SK-MEL-5 (cell line): Measurements from ENCODE around the gene IKZF2. TPM values are rescaled to one million over a fixed set of nuclear protein-coding genes. Genes with fewer than 3 reads are reported as not detected.

Source experiments
- DNase-seq: peaks from one replicate; pipeline ENCODE4 v3.0.0-alpha.2; 2016; ENCODE audit warnings: low read depth, low spot score
- in situ Hi-C: cut with HindIII; loops from 2 replicates; pipeline ENCODE4 v1.10.0; 2016; ENCODE audit warnings: low sequenced_read_pairs, high pct_unique_total_duplicates, low pct_unique_long_range_greater_than_20kb
- polyA plus RNA-seq, 2 experiments: library from polyadenylated mRNA; depleted of rRNA; stranded (reverse); fragments of >200 nt; gene quantifications; 2 replicates each; pipeline ENCODE4 v1.2.3, GENCODE V29; 2015
- total RNA-seq: library from RNA; depleted of rRNA; stranded (reverse); fragments of >200 nt; shearing (Covaris generic); gene quantifications from 2 replicates; pipeline ENCODE4 v1.2.3, GENCODE V29; 2014; rRNA removed

IKZF2 gene
- 0.32 and 0.79 TPM in 2 replicates for total RNA-seq
- 0.08 and 0.11 TPM in 2 replicates for polyA plus RNA-seq (2015; cell fraction: cytosol; rRNA removed)
- 0.53 and 1.7 TPM in 2 replicates for polyA plus RNA-seq (2015; cell fraction: nucleus; rRNA removed)

- DNase-seq, result peak; percentile 74
- in situ Hi-C loops, result no loop called here
Observed at GRCh38 chr2:213151437-213152064, at the start of gene IKZF2. TSS of gene IKZF2 (minus strand) at chr2:213151612. CDS start at chr2:213148629, 2,983 bp downstream.

DNA sequence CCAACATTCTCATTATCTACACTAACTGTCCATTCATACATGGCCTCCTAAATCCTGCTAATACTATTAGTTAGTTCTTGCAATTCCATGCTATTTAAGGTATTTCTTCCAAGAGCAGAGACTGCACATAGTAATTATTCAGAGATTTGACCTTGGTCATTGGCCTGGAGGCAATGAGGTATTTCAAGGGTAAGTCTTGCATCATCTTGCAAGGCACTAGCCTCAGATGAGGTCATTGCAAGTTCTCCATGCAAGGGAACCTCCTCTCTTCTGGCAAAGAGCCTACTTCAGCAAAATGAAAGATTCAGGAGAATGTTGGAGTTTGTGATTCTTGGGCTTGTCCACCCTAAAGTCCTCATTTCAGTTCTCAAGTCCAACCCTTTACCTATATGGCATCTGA, 48.5 kb upstream of the IKZF2 start:
- no peak for DNase-seq
- in situ Hi-C loops, result no loop called here

GRCh38 chr2:213189001-213189899, 37.8 kb upstream of the IKZF2 start:
- peak; percentile 13 for DNase-seq
- in situ Hi-C loops, result no loop called here

DNA sequence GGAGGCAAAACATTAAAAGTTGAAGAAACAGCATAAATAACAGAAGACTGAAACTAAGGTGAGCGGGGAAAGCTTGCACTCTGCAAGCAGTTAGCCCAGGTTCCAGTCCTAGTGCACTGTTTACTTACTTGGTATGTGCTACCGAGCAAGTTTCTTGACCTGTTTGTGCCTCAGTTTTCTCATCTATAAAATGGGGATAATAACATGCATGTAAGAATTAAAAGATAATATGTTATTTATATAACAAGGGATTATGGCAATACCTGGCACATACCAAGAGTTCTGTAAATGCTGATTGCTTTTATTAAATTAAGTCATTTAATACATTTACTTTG, 37.1 kb upstream of the IKZF2 start:
- DNase-seq, result no peak
- in situ Hi-C loops, result no loop called here

- in situ Hi-C loops, result no loop called here
- no peak for DNase-seq
Observed at GRCh38 chr2:213187833-213188532, 36.6 kb upstream of the IKZF2 start.

- in situ Hi-C loops, result no loop called here
Observed at GRCh38 chr2:213187386-213187785, 36.0 kb upstream of the IKZF2 start.

GRCh38 chr2:213185147-213185822, 33.9 kb upstream of the IKZF2 start:
- in situ Hi-C loops, result no loop called here
- no peak for DNase-seq

More at GRCh38 chr2:213187386-213187785, 36.0 kb upstream of the IKZF2 start:
- DNase-seq, result no peak

DNA sequence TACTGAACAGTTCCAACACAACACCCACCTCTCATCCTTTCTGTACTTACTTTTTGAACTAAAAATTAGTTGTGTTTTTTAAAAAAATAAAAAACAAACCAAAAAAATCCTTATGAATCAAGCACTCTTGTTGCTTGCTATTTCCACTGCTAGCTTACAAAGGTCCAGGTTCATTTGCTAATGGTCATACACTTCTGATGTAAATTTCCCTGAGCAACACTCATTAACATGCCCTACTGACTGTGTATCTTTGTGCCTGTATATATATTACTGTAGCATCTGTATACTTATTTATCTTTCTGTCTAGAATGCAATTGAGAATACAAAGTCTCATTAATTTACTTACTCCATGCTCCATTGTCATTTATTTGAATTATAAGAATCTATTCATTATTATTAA, 30.3 kb upstream of the IKZF2 start:
- in situ Hi-C loops, result no loop called here
- no peak for DNase-seq

GRCh38 chr2:213177679-213178078, 26.3 kb upstream of the IKZF2 start:
- no peak for DNase-seq
- in situ Hi-C loops, result no loop called here

GRCh38 chr2:213175673-213176247, 24.3 kb upstream of the IKZF2 start:
- in situ Hi-C loops, result no loop called here
- no peak for DNase-seq

DNA sequence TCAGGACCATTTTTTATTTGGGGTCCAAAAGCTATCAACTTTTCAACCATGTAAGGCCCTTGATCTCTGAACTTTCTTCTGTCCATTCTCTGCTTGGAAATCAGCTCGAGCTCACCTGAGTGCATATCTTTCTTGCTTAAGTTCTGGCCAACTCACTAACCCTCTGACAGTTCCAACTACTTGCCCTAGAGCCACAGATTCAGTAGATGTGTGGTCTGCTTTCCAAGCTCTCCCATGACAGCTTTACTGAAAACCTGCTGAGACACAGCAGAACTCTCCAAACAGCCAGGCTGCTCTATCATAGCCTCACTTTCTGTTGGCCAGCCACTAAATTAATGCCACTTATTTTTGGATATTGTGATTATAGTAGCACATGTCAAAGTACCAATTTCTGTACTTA, 21.2 kb upstream of the IKZF2 start:
- no peak for DNase-seq
- in situ Hi-C loops, result no loop called here

GRCh38 chr2:213171147-213171546, 19.7 kb upstream of the IKZF2 start:
- in situ Hi-C loops, result no loop called here
- DNase-seq, result no peak

- in situ Hi-C loops, result no loop called here
Observed at GRCh38 chr2:213167271-213167930, 16.0 kb upstream of the IKZF2 start.

DNA sequence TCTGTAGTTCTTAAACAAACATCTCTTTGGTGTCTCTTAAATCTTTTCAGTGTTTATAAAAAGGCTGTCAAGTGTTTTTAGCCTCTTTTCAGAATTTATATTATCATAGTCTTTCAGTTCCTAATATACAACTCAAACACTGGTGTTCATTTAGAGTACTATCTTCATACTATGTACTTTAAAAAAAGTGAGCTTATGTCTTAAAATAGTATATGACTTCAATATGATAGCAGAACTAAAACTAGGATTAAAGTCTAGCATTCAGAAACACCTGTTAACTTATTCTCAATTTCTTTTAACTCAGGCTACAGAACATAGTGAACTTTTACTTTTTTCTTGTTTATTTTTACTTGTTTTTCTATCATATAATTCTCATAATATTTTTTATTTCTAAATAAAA, 14.7 kb upstream of the IKZF2 start:
- DNase-seq, result no peak
- in situ Hi-C loops, result no loop called here

More at GRCh38 chr2:213167271-213167930, 16.0 kb upstream of the IKZF2 start:
- DNase-seq, result no peak

DNA sequence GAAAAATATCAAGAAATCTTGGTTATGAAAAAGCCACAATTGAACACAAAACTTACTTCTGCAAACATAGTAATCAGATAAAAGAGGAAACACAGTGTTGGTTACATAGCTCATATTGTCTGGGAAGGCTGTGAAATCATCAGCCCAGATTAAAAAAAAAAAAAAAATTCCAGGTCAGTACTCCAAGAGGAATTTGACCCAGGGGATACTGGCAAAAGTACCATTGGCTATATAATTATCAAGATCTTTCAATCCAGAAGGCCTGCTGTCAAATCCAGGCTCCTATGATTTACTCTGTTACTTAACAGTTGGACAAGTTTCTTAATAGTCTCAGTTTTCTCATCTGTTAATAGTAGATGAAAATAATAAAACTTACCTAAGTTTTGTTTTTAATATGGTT, 12.9 kb upstream of the IKZF2 start:
- in situ Hi-C loops, result no loop called here

GRCh38 chr2:213162516-213163118, 11.2 kb upstream of the IKZF2 start:
- no peak for DNase-seq
- in situ Hi-C loops, result no loop called here

More for the DNA sequence above, 12.9 kb upstream of the IKZF2 start:
- no peak for DNase-seq
